ENCODE results near the gene ADAM12.

GRCh38 chr10:126074291-126074690 lies 314.0 kb downstream of the ADAM12 start:
- TF ChIP-seq EZH2 (IDR thresholded peaks at IDR 0.05; ENCODE audit: low read depth, unreplicated experiment) (no peak), CTCF (conservative IDR thresholded peaks at IDR 0.05; ENCODE audit: low read depth in 2 of 2) (no peak), POLR2AphosphoS5 (IDR thresholded peaks at IDR 0.05; ENCODE audit: low read depth) (no peak), CREB1 (CRISPR knock-in tag; IDR thresholded peaks at IDR 0.05; ENCODE audit: low read depth) (no peak), EZH2phosphoT487 (IDR thresholded peaks at IDR 0.05; ENCODE audit: unreplicated experiment) (no peak), JUNB (IDR thresholded peaks at IDR 0.05; ENCODE audit: unreplicated experiment) (no peak), REST (IDR thresholded peaks at IDR 0.05; ENCODE audit: unreplicated experiment) (no peak)
